Measurements from ENCODE around the gene RXFP3.
"Not testable (repeated sequence)": the region's sequence is repeated elsewhere in the genome, so short reads cannot be mapped to it uniquely, and the experiment has no call there.

RXFP3 gene

GRCh38 chr5:33936381-33937016, at the start of gene RXFP3:
TSS of gene RXFP3 (plus strand) at chr5:33936386. CDS start at chr5:33936741, 355 bp downstream.
- no peak for DNase-seq

- no peak for DNase-seq
Observed at GRCh38 chr5:33887268-33887667, 48.9 kb upstream of the RXFP3 start.

GRCh38 chr5:33888587-33888986, 47.6 kb upstream of the RXFP3 start:
- no peak for DNase-seq

GRCh38 chr5:33890131-33891032, 45.8 kb upstream of the RXFP3 start:
- no peak for DNase-seq

- no peak for DNase-seq
Observed at GRCh38 chr5:33891446-33891787, 44.8 kb upstream of the RXFP3 start.

- DNase-seq: no peak
Observed at GRCh38 chr5:33891788-33892619, 44.2 kb upstream of the RXFP3 start, which contains the start of gene ADAMTS12. TSS of gene ADAMTS12 (minus strand) at chr5:33891990. CDS start at chr5:33891856, 134 bp downstream.

GRCh38 chr5:33892620-33893137, 43.5 kb upstream of the RXFP3 start:
- no peak for DNase-seq

GRCh38 chr5:33894566-33894965, 41.6 kb upstream of the RXFP3 start:
- DNase-seq: no peak

- DNase-seq: no peak
Observed at GRCh38 chr5:33901156-33901555, 35.0 kb upstream of the RXFP3 start.

GRCh38 chr5:33903118-33903517, 33.1 kb upstream of the RXFP3 start:
- no peak for DNase-seq

- DNase-seq: no peak
Observed at GRCh38 chr5:33905381-33905780, 30.8 kb upstream of the RXFP3 start.

- DNase-seq: not testable (repeated sequence)
Observed at GRCh38 chr5:33906248-33906647, 29.9 kb upstream of the RXFP3 start.

GRCh38 chr5:33914844-33915243, 21.3 kb upstream of the RXFP3 start:
- DNase-seq: not testable (repeated sequence)

- DNase-seq: no peak
Observed at GRCh38 chr5:33921002-33921401, 15.2 kb upstream of the RXFP3 start.

- no peak for DNase-seq
Observed at GRCh38 chr5:33925278-33925677, 10.9 kb upstream of the RXFP3 start.

- no peak for DNase-seq
Observed at GRCh38 chr5:33927685-33928084, 8.5 kb upstream of the RXFP3 start.

GRCh38 chr5:33928283-33928682, 7.9 kb upstream of the RXFP3 start:
- DNase-seq: no peak

GRCh38 chr5:33929925-33930690, 6.1 kb upstream of the RXFP3 start:
- DNase-seq: no peak

GRCh38 chr5:33931136-33931535, 5.0 kb upstream of the RXFP3 start:
- no peak for DNase-seq

GRCh38 chr5:33933723-33934169, 2.4 kb upstream of the RXFP3 start:
- DNase-seq: no peak

- no peak for DNase-seq
Observed at GRCh38 chr5:33934176-33934575, 2.0 kb upstream of the RXFP3 start.

- no peak for DNase-seq
Observed at GRCh38 chr5:33936004-33936380, 194 bp upstream of the RXFP3 start.
